Stimulated activated CD8-positive, alpha-beta memory T cell treated with anti-CD3 and anti-CD28 coated beads, Interleukin-12 subunit alpha, Interleukin-12 subunit beta, amount 100 ng/mL, for 4 hours (primary cell): ENCODE measurements around the gene IRGQ.
"Not testable (repeated sequence)": the region's sequence is repeated elsewhere in the genome, so short reads cannot be mapped to it uniquely, and the experiment has no call there.

Experiments
- DNase-seq: peaks from one replicate; pipeline ENCODE4 v3.0.0-alpha.2; 2020; ENCODE audit warnings: low read depth

The IRGQ gene

DNA sequence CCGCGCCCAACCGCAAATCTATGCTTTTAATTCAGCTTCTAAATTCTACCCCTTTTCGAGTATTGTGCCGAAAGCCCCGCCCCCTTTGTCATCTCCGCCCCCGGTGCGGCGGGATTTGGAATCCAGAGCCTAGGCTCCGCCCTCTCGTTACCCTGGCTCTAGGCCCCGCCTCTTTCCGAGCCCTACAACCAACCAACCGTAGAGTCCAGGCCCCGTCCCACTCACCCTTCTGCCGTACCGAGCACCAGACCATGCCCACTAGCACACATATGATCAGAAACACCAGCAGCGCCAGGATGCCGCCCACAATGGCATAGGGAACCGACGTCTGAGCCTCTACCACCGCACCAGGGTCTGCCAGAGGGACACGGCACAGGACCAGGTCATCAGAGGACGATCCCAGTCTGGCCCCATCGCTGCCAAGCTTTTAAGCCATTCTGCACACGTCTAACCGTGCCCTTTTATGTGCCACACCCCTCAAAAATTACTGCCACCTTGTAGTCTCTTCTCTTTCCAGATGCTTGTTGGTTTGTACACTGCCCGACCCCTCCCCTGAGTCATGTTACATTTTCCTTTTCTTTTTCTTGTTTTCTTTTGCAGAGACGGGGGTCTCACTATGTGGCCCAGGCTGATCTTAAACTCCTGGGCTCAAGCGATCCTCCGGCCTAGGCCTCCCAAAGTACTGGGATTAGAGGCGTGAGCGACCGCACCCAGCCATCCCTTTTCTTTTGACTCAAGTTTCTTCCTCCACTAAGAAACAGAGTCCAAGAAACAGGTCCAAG lies 28.1 kb upstream of the IRGQ start:
- no peak for DNase-seq

DNA sequence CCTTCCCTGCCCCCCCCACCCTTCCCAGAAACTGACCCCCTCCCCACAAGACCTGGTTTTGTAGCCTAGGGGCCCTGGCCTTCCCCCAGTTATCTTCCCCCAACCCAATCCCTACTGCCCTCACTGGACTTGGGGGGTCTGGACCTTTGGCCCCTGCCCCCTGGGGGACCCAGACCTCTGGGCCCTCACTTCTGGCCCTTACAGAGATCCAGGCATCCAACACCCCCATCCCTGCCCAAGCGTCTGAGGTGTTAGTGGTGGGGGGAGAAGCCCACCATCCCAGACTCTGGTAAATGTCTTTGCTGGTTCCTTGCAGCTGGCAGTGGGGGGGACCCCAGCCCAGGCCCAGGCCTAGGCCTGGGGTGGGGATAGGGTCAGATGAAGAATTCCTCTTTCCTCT lies 27.0 kb upstream of the IRGQ start:
- no peak for DNase-seq

DNA sequence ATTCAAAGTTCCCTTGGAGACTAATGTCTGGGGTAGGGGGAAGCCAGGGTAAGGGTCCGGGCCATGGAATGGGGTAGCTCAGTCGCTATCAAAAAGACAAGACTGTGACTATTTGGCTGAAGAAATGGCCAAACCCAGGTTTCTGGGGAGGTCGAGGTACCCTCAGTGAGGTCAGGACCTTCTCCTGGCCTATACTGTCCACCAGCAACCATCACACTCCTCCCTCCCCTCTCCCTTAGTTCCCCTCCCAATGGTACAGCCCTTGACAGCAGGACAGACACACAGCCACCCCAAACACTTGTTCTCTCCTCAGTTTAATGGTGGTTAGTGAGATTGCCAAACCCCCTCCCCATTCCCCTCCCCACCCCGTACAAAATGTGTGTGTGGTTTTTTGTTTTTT lies 26.1 kb upstream of the IRGQ start:
- DNase-seq = no peak

DNA sequence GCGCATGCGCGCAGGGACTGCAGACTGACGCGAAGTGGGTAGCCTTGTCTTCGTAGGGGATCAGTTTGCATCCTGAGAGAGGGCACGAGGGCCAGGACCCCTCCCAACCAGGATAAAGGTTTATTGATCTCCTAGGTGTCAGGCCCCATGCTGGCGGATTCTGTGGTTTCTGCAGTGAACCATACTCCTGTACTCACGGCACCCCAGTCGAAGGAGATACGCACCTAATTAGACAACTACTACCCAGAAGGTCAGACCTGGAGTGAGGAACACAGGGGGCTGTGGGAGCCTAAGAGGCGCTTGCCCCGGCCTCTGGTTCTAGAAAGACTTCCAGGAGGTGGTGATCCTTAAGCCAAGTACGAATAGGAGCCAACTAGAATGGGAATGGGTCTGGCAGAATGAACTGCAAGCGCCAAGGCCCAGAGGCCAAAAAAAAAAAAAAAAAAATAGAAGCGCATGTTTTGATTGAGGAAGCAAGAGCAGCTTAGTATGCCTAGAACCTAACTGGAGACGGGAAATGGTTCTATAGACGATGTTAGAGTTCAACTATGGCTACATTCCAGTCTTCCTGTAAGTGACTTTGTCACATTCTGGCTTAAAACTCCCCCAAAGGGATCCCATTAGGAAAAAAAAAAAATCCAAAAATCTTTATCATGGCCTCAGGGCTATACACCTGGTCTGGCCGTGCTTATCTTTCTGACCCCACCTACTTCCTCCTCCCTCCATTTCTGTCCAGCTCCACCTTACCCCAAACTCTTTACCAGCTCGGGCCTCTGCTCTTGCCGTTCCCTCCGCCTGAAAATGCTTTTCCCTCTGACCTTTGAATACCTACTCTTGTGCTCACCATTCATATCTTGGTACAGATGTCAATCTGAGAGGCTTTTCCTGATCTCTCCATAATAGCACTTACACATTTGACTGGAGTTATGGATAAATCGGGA lies 24.4 kb upstream of the IRGQ start:
- DNase-seq = no peak

GRCh38 chr19:43619262-43620060 lies 23.5 kb upstream of the IRGQ start, which contains the start of gene ZNF428:
Gene ZNF428, minus strand, starts transcription at chr19:43619629. Its CDS starts 5,325 bp downstream, at chr19:43614304.
- peak; percentile 82 for DNase-seq

GRCh38 chr19:43618921-43619261 lies 23.0 kb upstream of the IRGQ start:
- no peak for DNase-seq

GRCh38 chr19:43616954-43617353 lies 21.0 kb upstream of the IRGQ start:
- DNase-seq = no peak

GRCh38 chr19:43616306-43616705 lies 20.4 kb upstream of the IRGQ start:
- DNase-seq = no peak

DNA sequence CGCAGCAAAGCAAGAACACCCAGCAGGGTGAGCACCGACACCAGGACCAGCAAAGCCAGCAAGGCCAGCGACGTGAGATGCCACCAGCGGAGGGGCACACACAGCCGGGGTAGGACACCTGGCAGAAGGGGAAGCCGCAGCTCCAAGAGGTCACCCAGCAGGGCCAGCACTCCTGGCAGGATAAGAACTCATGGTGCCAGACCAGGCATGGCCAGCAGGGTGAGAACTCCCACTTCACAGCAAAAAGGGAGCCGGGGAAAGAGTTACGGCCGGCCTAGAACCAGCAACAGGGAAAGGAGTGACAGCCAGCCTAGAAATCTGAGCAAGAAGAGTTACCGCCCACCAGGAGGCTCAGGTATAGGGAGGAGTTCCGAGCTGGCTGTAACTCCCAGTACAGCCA lies 16.4 kb upstream of the IRGQ start:
- DNase-seq = no peak

DNA sequence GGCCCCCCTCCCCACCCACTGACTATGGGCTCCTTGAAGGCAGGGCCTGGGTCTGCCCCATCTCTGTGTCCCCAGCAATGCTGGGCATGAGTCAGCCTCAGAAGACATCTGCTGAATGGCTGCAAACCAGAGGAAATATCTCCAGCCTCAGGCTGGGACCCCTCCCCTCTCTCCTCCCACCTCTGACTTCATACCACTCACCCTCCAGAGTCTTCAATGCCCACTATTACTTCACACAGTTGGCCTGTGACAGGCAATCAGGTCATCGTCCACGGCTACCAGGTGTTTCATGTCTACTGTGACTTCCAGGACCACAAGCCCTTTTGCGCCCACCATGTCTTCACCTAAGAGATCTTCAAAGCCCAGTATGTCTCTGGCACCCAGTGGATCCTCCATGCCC lies 15.9 kb upstream of the IRGQ start, which contains the start of gene SRRM5:
SRRM5 (plus strand) TSS at position 301 of the 400 bp plus-strand sequence; CDS start at position 335, 34 bp downstream.
- no peak for DNase-seq

- DNase-seq = no peak
These were observed 14.6 kb upstream of the IRGQ start for GRCh38 chr19:43610493-43610892.

DNA sequence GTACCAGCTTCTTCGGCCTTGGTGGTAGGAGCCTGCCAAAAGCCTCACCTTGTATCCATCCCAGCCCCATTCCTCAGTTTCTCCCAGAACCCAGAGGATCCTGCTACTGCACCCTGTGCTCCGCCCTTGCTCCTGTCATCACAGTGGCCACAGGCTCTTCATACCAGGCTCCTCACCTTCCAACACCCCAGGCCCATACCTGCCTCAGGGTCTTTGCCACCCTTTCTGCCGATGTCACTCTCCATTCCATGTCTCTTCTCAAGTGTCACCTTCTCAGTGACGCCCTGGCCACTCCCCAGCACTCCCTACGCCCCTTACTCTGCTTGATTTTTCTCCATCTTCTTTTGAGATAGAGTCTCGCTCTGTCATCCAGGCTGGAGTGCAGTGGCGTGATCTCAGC lies 13.9 kb upstream of the IRGQ start:
- DNase-seq = no peak

DNA sequence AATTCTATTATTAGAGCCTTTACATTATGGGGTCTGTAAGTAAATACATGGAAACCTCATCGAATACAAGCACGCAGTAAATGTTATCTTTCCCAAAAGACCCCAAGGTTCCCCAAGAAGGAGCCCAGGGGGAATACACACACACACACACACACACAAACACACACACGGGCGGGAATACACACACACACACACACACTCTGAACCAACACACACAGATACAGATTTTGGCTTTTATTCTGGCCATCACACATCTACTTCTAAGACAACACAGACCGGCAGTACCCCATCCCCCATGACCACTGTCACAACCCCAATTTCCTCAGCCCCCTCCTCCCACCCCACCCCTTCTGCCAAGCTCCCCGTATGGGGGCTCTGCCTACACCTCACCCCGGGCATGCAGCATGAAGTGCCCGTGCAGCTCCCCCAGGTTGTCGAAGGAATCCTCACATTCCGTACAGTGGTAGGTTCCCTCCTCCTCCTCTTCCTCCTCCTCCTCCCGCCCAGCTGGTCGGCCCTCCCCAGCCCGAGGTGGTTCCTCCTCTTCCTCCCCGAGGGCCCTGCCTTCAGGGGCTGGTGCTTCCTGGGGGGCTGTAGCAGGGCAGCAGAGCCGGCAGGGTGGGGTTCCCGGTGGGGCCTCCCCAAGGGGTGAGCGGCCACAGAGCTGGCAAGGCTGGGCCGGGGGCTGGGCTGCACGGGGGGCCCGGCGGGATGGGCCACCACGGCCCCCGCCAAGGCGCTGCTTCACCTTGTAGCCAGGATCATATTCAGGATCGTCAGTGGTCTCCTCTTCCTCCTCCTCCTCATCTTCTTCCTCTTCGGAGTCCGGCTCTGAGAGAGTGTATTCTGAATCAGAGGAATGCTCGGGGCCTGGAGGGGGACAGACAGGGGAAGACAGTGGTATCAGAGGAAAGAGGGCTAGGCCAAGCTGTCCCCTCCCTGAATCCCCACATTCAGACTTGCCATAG lies 11.6 kb upstream of the IRGQ start:
- DNase-seq = no peak

DNA sequence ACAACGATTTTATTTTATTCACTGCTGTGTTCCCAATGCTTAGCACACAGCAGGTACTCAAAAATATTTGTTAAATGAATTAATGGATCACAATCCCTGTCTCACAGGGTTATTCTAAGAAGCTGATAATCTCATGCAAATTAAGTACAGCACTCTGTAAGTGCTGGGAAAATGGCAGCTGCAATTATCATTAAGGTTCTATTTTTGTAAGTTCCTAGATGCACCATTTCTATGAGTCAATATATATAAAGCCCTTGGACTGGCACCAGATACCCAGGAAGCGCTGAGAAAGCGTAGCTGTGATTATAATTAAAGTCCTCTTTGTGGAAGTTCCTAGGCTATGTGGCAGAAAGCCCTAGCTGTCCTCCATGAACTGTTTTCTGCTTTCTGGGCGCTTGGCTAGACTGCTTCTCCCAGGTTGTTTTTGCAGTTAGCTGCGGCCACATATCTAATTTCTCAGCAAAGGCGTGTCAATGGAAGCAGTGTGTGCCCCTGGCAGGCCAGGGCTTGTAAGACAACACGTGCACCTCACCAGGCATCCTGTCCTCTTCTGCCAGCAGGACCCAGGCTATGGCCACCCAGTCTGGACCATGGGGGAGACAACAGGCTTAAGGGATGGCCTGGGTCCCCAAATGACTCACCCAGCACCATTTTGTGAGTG lies 10.8 kb upstream of the IRGQ start:
- no peak for DNase-seq

DNA sequence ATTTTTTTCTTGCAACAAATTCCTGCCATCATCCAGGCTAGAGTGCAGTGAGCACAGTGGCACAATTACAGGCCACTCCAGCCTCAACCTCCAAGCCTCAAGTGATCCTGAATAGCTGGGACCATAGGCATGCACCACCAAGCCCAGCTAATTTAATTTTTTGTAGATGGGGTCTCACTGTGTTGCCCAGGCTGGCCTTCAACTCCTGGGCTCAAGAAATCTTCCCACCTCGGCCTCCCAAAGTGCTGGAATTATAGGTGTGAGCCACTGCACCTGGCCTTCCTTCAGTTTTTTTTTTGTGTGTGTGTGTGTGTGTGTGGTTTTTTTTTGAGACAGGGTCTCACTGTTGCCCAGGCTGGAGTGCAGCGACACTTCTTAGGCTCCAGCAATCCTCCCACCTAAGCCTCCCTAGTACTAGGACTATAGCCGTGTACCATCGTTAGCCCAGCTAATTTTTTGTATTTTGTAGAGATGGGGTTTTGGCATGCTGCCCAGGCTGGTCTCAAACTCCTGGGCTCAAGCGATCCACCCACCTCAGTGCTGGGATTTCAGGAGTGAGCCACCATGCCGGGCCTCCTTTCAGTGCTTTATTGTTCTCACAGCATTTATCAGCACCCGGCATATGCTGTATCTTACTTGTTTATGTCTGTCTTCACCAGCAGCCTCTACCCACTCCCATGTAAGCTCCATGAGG lies 10.1 kb upstream of the IRGQ start:
- DNase-seq = no peak

GRCh38 chr19:43600326-43600725 lies 4.4 kb upstream of the IRGQ start:
- DNase-seq = not testable (repeated sequence)

- DNase-seq = no peak
These were observed 3.8 kb upstream of the IRGQ start for GRCh38 chr19:43599635-43600295.

GRCh38 chr19:43598445-43599240 lies 2.7 kb upstream of the IRGQ start:
- DNase-seq = no peak
